HG02840 (cell line): ENCODE data around the gene PLCXD3.

ENCODE experiments used
- ATAC-seq: cut with Tn5 transposase; IDR thresholded peaks from one replicate; pipeline ENCODE4 v1.9.1; 2021; ENCODE audit warnings: mild to moderate bottlenecking, moderate library complexity, moderate number of reproducible peaks; ENCODE audit not compliant: unreplicated experiment, low FRiP score

The PLCXD3 gene

GRCh38 chr5:41418220-41419031 lies 92.0 kb downstream of the PLCXD3 start:
- no peak for ATAC-seq

GRCh38 chr5:41416336-41416735 lies 94.1 kb downstream of the PLCXD3 start:
- no peak for ATAC-seq

DNA sequence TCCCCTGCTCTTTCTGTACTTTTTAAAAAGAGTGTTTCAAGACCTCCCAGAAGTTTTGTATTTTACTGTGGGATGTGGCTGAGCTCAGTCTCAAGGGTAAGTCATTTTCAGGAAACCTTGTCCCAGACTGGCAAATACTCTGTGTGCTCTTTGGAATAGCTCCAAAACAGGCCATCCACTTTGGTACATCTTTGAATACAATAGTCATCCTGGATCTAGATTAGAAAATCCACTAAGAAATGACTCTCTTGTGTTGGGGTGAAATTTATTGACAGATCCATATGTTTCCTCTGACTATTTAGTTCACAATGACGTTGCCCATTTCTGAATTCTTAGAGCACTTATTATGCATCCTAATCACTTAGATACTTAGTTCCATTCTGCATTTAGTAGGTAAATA lies 95.2 kb downstream of the PLCXD3 start:
- ATAC-seq, result no peak

DNA sequence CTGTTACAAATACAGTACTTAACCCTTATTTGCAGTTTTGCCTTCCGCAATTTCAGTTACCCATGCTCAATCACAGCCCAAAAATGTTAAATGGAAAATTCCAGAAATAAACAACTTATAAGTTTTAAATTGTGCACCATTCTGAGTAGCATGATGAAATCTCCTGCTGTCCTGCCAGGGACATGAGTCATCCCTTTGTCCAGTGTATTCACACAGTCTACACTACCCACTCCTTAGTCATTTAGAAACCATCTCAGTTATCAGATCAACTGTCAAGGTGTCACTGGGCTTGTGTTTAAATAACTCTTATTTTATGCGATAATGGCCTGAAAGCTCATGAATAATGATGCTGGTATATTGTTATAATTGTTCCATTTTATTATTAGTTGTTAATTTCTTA lies 95.8 kb downstream of the PLCXD3 start:
- ATAC-seq, result no peak

- no peak for ATAC-seq
These were observed 97.3 kb downstream of the PLCXD3 start for GRCh38 chr5:41413074-41413473.

DNA sequence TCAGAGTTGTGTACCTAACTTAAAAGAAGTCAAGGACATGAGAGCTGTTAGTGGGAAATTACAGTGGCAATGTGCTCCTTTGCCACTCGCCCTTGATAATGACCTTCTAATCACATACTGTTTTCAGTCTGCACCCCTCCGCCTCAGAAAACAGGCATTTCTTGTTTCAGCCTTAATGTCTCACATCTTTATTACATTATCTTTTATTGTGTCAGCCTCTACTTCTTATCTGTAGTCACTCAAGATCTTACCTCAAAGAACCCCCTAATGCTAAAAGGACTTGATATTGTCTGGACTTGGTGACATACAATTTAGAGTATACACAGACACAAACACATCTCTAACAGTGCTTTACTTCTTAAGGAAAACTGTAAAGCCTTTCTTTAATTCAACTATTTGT lies 97.9 kb downstream of the PLCXD3 start:
- ATAC-seq, result no peak

GRCh38 chr5:41410737-41411136 lies 99.7 kb downstream of the PLCXD3 start:
- no peak for ATAC-seq

DNA sequence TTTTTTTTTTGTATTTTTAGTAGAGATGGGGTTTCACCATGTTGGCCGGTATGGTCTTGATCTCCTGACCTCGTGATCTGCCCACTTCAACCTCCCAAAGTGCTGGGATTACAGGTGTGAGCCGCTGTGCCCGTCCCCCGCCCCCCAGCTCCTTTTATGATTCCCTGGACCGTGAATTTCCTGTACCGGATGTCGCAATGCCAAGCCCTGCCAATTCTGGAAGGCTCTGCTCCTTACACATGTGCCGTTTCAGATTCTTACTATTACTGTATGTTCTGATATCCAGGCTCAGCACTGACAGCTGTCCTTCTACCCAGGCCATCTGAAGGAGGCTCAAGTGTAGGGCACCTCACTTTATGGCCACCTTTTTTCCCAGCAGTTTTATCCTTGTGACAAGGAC lies 100.1 kb downstream of the PLCXD3 start:
- no peak for ATAC-seq

DNA sequence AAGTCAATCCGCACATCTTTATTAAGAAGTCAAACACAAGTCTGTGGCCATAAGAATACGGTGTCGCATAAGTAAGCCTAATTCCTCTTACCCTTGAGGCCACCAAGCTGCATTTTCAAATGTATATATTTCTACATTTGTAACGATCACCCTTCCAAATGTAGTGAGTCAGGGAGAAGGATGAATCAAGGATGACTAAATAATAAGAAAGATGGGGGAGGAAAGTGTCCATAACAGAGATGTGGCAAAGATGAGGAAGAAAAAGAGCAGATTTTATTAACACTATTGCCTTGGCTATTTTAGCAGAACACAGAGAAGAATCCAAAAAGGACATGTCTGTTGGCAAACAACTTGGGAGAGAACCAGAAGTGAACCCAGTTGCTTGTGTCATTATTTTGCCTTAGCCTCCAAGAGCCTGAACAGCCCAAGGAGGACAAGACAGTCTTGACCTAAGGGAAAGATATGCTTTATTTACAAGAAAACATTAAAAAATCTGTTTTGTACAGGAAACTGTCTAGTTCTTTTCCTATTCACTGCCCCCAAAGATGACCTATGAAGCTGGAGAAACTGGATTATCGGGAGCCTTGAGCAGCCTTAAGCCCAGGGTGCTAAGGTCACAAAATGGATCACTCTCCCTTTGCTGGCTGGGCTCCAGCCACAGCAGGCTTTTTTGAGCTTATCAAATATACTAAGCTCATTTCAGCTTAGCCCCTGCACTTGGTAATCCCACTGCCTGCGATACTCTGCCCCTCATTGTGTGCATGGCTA lies 101.5 kb downstream of the PLCXD3 start:
- no peak for ATAC-seq

- no peak for ATAC-seq
These were observed 103.5 kb downstream of the PLCXD3 start for GRCh38 chr5:41406936-41407335.

DNA sequence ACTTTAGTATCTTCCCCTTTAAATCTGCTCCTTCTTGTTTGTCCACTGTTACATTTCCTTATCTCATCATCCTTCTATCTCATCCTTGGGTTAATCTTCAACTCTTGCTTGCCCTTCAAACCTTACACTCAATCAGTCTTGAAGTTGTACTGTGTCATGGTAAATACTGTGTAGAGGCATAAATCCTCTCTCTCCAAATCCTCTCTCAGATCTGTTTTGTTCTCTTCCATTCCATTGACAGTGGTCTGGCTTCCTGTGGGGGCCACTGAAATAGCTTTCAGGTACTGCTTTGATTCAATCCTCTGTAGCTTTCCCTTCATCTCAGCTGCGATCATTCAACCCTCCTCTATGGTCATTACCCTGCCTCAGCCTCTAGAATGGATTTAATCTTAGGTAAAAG lies 104.0 kb downstream of the PLCXD3 start:
- ATAC-seq, result no peak

DNA sequence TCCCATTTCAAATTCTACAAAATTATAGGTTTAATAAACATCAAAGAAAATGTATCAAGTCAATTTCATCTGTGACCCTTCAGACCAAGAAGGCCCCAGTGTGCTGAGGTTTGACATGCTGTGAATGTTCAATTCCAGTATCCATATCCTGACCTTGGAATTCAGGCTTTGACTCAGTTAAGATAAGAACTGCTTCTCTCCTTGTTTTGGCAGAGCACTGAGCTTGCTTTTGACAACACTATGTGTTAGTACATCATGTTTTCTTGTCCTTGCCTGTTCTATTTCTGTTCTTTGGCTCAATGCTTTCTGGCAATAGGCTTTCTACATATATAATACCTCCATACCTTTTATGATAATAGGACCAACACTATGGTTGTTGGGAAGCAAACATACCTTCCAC lies 105.6 kb downstream of the PLCXD3 start:
- ATAC-seq, result no peak

GRCh38 chr5:41403846-41404245 lies 106.6 kb downstream of the PLCXD3 start:
- no peak for ATAC-seq

DNA sequence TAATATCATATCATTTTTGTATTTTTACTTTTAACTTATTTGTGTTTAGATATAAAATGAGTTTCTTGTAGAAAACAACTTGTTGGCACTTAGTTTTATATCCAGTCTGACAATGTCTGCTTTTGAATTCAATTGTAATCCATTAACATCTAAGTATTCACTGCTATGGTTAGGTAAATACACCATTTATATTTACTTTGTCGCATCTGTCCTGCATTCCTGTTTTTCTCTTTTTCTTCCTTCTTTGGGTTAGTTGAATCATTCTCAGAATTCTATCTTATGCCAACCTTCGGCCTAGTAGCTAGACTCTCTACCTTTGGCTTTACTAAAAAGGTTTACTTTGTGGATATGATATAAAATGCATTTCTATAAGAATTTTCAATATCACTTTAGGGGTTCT lies 107.6 kb downstream of the PLCXD3 start:
- no peak for ATAC-seq

GRCh38 chr5:41399839-41400238 lies 110.6 kb downstream of the PLCXD3 start:
- ATAC-seq, result no peak

DNA sequence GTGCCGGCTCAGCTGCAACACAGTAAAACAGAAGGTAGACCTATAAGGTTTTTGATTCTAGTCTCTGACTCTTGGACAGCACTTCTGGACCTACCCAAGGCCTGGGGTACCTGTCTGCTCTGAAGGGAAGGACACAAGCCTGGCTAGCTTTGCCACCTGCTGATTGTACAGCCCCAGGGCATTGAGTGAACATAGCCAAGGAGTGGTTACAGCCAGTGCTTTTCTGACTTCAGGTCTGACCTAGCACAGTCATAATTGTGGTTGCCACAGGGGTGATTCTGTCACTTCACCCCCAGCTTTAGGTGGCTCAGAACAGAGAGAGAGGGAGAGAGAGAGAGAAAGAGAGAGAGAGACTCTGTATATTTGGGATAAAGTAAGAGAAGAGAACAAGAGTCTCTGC lies 118.4 kb downstream of the PLCXD3 start:
- no peak for ATAC-seq

DNA sequence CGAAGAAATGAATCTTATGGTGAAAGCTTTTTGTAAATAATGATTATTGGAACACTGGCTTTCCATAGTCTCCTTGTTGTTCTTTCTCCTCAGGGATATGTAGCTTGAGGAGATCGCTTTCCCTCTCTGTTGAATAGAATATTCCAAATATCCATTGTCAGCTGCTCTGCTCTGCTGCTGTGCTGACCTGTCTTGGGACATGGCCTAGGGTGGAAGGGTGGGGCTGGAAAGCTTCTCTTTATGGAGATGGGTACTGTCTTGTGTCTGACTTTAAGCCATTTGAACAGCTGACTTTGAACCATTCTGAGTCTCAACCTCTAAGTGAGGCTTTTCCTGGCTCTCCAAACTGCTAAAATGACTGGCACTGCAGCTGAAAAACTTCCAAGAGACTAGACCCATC lies 135.8 kb downstream of the PLCXD3 start:
- no peak for ATAC-seq

DNA sequence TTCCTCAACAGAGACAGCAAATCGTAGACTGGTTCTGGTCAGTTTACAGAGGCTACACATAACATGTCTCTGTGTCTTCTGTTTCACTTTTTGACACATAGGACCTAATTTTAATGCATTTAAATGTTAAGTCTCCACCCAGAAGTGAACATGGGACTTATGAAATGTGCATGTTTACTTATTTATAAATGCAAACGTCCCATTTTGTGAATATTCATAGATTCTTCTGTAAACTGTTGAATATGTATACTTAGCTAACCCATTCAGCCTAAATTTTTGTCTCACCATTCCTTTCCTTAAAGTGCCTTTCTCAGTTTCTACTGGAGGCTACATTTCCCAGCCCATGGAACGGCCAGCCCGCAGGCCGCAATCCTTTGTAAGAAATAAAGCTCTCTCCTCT lies 137.2 kb downstream of the PLCXD3 start:
- ATAC-seq, result no peak

DNA sequence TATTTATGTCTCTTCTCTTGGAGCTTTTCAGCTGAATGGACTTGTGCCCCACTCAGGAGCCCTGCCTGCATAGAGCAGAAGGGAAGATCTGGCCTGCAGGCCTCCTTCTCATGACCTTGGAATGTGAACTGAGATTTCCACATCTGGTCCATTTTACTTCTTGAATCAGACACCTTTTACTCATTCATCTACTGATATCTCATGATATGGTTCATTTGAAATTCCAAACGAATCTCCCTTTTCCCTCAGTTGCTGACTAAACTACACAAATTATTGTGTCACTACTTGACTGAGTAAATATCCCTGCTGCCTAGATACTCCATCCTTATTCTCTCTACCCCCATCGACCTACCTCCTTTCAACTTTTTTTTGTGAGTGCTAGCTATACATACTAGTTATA lies 138.7 kb downstream of the PLCXD3 start:
- no peak for ATAC-seq

DNA sequence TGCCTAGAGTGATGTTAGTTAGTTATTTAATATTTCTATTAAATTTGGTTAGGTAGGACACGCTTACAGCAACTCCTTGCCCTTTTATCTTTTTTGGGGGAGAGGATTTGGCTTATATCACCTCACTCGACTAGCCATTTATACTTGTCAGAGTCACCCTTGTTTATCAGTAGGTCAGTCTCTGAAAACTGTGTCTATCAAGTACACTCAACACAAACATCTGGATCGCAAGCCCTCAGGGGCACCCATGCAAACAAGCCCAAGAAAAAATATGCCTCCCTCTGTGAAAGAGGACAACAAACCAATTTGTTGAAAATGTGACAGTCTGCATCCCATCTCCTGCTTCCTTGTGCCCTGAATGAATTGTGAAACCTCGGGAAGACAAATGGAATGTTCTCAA lies 139.9 kb downstream of the PLCXD3 start:
- ATAC-seq, result no peak

DNA sequence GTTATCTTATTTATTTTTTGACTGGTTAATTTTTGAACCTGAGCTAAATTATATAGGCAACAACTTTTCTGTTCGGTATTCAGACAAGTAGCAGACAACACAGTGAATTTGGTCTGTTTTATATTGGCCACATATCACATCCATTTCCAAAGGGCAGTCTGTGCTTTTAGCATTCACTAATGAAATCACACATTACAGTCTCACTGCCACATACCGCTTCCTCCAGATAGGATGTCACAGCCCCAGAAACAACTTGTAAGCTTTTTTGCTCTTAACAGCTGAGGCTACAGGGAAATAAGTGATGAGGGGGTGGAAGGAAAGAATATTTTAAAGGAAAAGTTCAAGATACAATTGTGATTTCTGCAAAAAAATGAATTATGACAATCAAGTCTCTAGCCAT lies 140.6 kb downstream of the PLCXD3 start:
- no peak for ATAC-seq

DNA sequence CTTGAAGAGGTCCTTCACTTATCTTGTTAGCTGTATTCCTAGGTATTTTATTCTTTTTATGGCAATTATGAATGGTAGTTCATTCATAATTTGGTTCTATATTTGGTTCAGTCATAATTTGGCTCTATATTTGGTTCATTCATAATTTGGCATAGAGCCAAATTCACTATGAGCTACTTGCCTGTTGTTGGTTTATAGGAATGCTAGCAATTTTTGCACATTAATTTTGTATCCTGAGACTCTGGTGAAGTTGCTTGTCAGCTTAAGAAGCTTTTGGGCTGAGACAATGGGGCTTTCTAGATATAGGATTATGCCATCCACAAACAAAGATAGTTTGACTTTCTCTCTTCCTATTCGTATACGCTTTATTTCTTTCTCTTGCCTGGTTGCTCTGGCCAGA lies 142.2 kb downstream of the PLCXD3 start:
- ATAC-seq, result no peak
